ENCODE results near the gene GRIA3. TPM values are rescaled to one million over a fixed set of nuclear protein-coding genes. Genes with fewer than 3 reads are reported as not detected.

GRIA3 gene
- total RNA-seq, 1 experiment from 2014 or later: 1.4 TPM

- H3K4me1 ChIP-seq (ENCODE audit: insufficient read depth, low read length): no peaks in the 10 kb centered on the region
- TF ChIP-seq, protein P1, sequence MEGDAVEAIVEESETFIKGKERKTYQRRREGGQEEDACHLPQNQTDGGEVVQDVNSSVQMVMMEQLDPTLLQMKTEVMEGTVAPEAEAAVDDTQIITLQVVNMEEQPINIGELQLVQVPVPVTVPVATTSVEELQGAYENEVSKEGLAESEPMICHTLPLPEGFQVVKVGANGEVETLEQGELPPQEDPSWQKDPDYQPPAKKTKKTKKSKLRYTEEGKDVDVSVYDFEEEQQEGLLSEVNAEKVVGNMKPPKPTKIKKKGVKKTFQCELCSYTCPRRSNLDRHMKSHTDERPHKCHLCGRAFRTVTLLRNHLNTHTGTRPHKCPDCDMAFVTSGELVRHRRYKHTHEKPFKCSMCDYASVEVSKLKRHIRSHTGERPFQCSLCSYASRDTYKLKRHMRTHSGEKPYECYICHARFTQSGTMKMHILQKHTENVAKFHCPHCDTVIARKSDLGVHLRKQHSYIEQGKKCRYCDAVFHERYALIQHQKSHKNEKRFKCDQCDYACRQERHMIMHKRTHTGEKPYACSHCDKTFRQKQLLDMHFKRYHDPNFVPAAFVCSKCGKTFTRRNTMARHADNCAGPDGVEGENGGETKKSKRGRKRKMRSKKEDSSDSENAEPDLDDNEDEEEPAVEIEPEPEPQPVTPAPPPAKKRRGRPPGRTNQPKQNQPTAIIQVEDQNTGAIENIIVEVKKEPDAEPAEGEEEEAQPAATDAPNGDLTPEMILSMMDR (conservative IDR thresholded peaks at IDR 0.05): no peak
- Mint-ChIP-seq H3K9me3 (peaks cover 9 to 67% of the 10 kb centered on the region in 2 experiments; a peak in 4 of 5 replicates), H3K27me3 (ENCODE audit: low read depth) (no peaks in the 10 kb centered on the region), H3K27ac (no peak overlapping the region), H3K4me3 (no peak overlapping the region), H3K4me1 (peaks cover 9 to 12% of the 10 kb centered on the region in 2 experiments), H3K36me3 (ENCODE audit: insufficient read depth in 1 of 3, low read depth in 3 of 3) (peaks cover 0 to 6% (median 0%) of the 10 kb centered on the region in 3 experiments; a peak in 2 of 7 replicates)
- no peak overlapping the region for H3T11ph ChIP-seq (ENCODE audit: low read length)
- H3K56ac ChIP-seq (ENCODE audit: insufficient read length, low read depth, low read length): no peak overlapping the region
- no peak overlapping the region for H2AK5ac ChIP-seq (ENCODE audit: insufficient read length, low read length)
- no peaks in the 10 kb centered on the region for H3K79me1 ChIP-seq (ENCODE audit: insufficient read depth, low read depth, low read length, poor library complexity, severe bottlenecking)
- no peak overlapping the region for H3K23ac ChIP-seq (ENCODE audit: insufficient read length, low read depth, low read length)
- no peaks in the 10 kb centered on the region for H3K79me2 ChIP-seq (ENCODE audit: insufficient read depth, low read length)
- H2BK20ac ChIP-seq (ENCODE audit: low read depth, low read length, poor library complexity, severe bottlenecking): no peak overlapping the region
- H4K5ac ChIP-seq (ENCODE audit: insufficient read length, low read depth, low read length): no peak overlapping the region
- H3K9ac ChIP-seq (ENCODE audit: extremely low read depth, insufficient read length, low read length): no peak overlapping the region
- no peak overlapping the region for H2BK12ac ChIP-seq (ENCODE audit: insufficient read length, low read depth, low read length)
- DNase-seq: no peak
- no peak overlapping the region for H4K91ac ChIP-seq (ENCODE audit: insufficient read length, low read depth, low read length)
- no CpG with 5 or more reads among the region's 1 CpG for WGBS (ENCODE audit: extremely low coverage, insufficient read length, low lambda C conversion rate)
- H3K4ac ChIP-seq (ENCODE audit: low read depth, low read length): no peak overlapping the region
- no peak overlapping the region for H3K4me2 ChIP-seq (ENCODE audit: insufficient read depth, insufficient read length, low read length)
- no peak overlapping the region for H2BK15ac ChIP-seq (ENCODE audit: low read depth, low read length)
- H3K27ac ChIP-seq (ENCODE audit: insufficient read length, low read depth, low read length): no peak overlapping the region
- no peaks in the 10 kb centered on the region for H4K20me1 ChIP-seq (ENCODE audit: control insufficient read depth, insufficient read depth, insufficient read length)
- H3K27me3 ChIP-seq (ENCODE audit: insufficient read depth, low read length): no peaks in the 10 kb centered on the region
- H3K9me3 ChIP-seq (ENCODE audit: control insufficient read depth, low read depth, low read length): peaks cover 34% of the 10 kb centered on the region
- H3K18ac ChIP-seq (ENCODE audit: insufficient read length, low read depth, low read length): no peak overlapping the region
- H4K8ac ChIP-seq (replicated peaks; ENCODE audit: insufficient read length, low read depth, low read length): no peak overlapping the region
- no peaks in the 10 kb centered on the region for H3K23me2 ChIP-seq (ENCODE audit: insufficient read length, low read depth, low read length, poor library complexity, severe bottlenecking)
- no peak overlapping the region for H2BK5ac ChIP-seq (ENCODE audit: insufficient read length, low read length)
- no peak overlapping the region for H2BK120ac ChIP-seq (ENCODE audit: low read depth, low read length, poor library complexity, severe bottlenecking)
- no peak overlapping the region for H2AFZ ChIP-seq (ENCODE audit: low read length)
- no peak overlapping the region for H3K14ac ChIP-seq (ENCODE audit: insufficient read depth, low read length)
Measured at GRCh38 chrX:123493857-123494256, 309.8 kb downstream of the GRIA3 start.

Data from H9 (cell line).